HG03520 (cell line): ENCODE measurements around the gene RFX1.
"Not testable (repeated sequence)": the region's sequence is repeated elsewhere in the genome, so short reads cannot be mapped to it uniquely, and the experiment has no call there.

Experiments used
- ATAC-seq: cut with Tn5 transposase; IDR thresholded peaks from one replicate; pipeline ENCODE4 v1.9.1; 2021; ENCODE audit warnings: mild to moderate bottlenecking, moderate library complexity; ENCODE audit not compliant: unreplicated experiment

The RFX1 gene

DNA sequence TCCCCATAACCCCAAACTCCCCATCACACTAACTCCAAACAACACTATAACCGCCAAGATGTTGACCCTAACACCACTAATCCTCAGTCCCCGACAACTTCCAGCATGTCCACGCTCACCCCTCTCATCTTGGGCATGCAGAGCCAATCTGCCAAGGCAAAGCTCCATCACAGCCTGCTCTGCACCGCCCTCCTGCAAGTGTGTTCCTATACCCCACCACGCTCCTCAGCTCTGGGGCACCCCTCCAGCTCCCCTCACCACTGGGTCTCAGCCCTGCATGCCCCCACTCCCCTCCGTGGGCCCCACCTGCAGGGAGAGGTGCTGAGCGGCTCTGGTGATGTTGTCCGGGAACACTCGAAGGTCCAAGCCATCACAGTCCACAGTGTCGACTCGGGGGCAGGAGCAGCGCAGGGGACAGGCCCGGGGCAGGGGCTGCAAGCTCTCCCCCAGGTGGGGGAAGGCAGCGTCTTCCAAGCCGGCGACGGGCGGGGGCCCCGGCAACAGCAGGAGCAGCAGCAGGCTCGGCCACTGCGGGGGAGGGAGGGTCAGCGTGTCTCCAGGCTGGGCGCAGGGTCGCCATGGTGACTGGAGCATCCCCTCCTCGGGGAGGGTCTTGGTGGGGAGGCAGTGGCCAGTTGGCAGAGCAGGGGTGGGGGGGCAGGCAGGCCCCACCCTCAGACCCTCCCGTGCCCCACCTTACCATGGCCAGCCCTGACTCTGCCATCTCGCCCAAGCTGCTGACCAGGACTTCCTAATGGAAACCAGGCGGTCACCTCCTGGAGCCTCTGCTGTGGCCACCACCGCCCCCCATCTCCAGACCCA lies 68.4 kb downstream of the RFX1 start:
- no peak for ATAC-seq

DNA sequence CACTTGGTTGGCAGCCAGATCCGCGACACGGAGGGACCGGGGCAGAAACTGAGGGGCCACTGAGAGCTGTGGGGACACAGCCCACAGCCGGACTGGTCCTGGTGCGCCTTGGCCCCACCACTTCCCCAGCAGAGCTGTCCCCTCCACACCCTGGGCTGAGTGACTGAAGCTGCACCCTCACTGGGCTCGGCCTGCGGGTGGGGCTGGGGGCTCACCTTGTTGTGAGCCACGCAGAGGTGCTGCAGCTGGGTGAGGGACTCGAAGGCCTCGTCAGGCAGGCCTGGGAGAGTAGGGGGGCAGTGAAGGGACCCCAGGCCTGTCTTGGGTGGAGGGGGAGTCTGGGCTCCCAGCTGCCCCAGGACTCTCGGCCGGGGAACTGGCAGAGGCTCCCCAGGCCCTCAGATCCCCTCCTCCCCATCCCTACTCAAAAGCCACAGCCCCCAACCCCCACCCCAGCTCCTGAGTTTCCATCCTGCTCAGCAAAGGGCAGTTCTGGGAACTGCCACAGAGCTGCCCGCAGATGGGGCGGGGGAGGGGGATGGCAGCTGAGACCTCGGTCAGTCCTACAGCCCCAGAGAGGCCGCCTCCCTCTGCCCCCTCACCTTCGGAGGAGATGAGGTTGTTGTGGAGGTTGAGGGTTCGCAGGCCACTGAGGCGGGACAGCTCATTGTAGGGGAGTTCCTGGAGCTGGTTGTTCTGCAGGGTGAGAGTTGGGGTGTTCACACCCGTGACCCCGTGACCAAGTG lies 70.2 kb downstream of the RFX1 start:
- ATAC-seq, result no peak

DNA sequence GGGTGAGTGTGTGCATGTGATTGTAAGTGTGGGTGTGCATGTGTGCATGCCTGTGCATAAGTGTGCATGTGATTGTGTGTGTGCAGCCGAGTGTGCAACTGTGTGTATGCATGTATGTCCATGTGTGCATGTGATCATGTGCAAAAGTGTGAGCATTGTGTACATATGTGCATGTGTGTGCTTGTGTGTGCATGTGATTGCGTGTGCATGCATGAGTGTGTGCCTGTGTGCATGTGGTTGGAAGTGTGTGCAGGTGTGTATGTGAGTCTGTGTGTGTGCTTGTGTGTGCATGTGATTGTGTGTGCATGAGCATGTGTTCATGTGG lies 71.4 kb downstream of the RFX1 start:
- ATAC-seq, result no peak

DNA sequence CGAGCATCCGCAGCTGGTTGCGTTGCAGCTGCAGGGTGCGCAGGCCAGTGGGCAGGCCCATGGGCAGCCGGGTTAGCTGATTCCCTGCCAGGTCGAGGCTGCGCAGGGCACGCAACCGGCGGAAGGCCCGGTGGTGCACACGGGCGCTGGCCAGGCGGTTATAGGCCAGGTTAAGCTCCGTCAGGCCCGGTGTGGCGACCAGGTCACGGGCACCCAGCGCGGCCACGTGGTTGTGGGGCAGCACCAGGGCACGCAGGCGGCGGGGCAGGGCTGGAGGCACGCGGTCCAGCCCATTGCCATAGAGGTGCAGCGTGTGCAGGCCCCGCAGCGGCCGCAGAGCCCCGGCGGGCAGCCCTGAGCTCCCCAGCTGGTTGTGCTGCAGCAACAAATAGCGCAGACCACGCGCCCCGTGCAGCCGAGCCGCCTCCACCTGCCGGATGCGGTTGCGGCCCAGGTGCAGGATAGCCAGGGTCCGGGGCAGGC lies 73.2 kb downstream of the RFX1 start:
- ATAC-seq, result no peak

DNA sequence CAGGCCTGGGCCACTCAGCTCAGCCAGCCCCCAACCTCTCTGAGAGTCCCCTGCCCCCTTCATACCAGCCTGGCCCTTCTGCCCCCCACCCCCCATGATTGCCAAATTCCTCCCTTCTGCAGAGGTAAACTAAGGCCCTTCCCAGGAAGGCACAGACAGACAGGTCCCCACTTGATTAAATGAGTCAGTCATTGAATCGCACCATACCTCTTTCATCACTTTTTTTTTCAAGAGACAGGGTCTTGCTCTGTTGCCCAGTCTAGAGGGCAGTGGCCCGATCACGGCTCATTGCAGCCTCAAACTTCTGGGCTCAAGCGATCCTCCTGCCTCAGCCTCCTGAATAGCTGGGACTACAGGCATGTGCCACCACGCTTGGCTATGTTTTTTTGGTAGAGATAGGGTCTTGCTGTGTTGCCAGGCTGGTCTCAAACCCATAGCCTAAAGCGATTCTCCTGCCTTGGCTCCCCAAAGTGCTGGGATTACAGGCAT lies 73.9 kb downstream of the RFX1 start:
- no peak for ATAC-seq

DNA sequence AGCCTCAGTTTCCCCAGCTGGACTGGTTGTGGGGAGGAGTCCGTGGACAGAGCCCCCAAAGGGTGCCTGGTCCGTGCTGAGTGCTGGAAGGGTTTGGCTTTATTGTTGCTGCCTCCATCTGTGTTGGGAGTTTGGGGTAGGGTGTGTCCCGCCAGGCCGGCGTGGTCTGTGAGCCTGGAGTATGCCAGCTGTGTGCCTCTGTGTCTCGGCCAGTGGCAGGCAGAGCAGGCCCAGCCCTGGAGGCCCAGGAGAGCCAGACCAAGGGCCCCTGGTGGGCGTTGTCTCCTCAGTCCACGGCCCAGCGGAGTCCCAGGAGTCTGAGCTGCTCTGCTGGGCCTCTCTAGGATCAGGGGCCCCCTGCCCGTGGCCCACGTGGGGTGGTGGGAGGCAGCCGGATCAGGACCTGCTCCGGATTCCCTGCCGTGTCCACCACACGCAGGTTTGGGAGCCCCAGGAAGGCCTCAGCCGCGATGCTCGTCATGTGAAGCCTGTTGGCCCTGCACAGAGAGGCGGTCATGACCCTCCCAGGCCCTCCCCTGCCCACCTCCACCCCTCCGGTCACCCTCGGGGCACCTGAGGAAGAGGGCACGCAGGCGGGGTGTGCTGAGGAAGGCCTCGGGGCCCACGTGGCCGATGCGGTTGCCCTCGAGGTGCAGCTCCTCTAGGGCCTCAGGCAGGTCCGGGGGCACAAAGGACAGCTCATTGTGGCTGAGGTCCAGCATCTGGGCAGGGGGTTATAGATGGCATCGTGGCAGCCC lies 74.5 kb downstream of the RFX1 start:
- no peak for ATAC-seq

DNA sequence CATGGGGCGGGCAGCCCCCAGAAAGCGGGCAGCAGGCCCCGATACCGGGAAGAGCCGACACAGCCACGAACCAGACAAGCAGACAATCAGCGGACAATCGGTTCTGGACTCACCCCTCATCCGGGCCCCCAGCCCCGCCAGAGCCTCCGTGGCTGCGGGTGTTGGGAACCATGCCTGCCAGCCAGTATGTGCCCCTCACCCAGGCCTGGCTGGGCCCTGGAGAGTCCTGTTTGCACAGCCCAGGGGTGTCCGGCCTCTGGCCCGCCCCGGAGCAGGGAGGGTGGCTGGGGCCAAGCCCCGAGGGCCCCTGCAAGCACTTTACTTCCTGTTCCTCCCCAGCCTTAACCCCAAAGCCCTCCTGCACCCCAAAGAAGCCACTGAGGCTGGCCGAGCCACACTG lies 75.7 kb downstream of the RFX1 start:
- ATAC-seq, result no peak

DNA sequence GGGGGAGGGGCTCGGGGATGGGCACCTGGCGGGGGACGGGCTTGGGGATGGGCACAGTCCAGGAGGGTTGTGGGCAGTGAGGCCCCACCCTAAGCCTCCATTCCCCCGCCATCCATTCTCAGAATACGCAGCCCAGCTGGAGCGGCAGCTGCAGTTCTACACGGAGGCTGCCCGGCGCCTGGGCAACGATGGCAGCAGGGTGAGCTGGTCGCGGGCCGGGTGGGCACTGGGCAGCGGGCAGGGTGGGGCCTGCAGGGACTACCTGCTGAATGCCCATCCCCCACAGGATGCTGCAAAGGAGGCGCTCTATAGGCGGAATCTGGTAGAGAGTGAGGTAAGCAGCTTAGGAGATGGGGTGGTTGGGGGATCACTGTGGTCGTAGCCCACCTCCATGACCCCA lies 76.2 kb downstream of the RFX1 start:
- ATAC-seq, result no peak

DNA sequence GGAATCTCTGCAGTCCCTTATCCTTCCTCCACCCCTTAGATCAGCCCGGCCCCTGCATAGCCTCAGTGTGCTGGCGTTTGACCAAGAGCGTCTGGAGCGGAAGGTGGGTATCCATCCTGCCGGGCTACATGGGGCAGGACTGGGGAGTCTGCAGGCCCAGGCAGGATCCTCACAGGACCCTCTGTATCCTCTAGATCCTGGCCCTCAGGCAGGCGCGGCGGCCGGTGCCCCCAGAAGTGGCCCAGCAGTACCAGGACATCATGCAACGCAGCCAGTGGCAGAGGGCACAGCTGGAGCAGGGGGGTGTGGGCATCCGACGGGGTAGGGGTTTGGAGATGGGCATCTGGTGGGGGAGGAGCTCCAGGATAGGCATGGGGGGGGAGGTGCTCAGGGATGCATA lies 76.8 kb downstream of the RFX1 start:
- ATAC-seq, result no peak

DNA sequence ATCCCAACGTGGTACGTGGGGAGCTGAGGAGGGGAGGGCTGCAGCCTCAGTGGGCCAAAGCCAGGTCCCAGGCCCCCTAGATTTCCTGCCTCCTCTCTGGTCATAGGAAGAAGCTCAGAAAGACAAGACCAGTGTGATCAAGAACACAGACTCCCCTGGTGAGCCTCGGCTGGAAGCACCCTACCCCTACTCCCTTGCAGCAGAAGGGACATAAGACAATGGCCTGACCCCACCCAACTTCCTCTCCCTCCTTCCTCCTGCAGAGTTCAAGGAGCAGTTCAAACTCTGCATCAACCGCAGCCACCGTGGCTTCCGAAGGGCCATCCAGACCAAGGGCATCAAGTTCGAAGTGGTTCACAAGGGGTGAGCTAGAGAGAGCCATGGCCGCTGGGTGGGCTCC lies 79.4 kb downstream of the RFX1 start:
- ATAC-seq, result no peak

DNA sequence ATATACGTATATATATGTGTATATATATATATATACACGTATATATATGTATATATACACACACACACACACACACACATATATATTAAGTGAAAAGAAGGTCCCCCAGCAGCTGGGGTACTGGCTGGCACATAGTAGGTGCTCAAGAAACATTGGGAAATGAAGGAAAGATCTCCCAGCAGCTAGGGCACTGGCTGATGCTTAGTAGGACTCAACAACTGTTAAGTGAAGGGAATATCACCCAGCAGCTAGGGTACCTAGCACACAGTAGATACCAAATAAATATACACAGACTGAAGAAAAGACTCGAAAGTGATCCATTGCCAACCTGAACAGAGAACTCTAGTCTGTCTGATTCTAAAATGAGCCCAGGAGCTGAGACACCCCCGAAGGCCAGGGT lies 80.1 kb downstream of the RFX1 start:
- ATAC-seq, result no peak

DNA sequence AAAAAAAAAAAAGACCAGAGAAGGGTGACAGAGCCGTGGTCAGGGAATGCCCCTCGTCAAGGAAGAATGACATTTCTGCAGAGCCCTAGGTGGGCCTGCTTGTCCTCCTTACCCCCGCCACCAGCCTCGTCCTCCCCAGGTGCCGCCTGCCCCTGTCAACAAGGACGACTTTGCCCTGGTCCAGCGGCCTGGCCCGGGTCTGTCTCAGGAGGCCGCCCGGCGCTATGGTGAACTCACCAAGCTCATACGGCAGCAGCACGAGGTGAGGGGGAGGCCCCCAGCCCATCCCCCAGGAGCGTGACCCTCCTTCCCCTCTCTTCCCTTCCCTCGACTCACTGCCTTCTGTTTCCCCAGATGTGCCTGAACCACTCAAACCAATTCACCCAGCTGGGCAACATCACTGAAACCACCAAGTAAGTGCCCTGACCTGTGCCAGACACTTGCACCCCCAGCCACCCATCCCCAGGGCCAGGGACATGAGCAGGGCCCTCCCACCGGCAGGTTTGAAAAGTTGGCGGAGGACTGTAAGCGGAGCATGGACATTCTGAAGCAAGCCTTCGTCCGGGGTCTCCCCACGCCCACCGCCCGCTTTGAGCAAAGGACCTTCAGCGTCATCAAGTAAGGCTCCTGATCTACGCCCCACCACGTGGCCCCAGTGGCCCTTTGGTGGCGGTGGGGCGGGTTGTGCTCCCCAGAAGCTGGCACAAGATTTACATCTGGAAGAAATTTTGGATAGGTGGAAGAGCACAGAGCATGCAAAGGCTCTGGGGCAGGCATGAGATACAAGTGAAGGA lies 82.7 kb downstream of the RFX1 start:
- no peak for ATAC-seq

DNA sequence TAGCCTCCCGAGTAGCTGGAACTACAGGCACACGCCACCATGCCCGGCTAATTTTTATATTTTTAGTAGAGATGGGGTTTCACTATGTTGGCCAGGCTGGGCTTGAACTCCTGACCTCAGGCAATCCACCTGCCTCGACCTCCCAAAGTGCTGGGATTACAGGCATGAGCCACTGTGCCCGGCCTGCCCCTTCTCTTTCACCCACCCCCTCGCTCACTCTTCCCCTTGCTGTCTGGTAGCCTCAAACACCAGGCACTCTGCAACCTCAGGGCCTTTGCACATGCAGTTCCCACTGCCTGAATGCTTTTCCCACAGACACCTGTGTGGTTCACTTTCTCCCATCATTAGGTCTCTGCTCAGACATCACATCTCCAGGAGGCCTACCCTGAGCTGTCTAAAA lies 84.0 kb downstream of the RFX1 start:
- ATAC-seq, result not testable (repeated sequence)

DNA sequence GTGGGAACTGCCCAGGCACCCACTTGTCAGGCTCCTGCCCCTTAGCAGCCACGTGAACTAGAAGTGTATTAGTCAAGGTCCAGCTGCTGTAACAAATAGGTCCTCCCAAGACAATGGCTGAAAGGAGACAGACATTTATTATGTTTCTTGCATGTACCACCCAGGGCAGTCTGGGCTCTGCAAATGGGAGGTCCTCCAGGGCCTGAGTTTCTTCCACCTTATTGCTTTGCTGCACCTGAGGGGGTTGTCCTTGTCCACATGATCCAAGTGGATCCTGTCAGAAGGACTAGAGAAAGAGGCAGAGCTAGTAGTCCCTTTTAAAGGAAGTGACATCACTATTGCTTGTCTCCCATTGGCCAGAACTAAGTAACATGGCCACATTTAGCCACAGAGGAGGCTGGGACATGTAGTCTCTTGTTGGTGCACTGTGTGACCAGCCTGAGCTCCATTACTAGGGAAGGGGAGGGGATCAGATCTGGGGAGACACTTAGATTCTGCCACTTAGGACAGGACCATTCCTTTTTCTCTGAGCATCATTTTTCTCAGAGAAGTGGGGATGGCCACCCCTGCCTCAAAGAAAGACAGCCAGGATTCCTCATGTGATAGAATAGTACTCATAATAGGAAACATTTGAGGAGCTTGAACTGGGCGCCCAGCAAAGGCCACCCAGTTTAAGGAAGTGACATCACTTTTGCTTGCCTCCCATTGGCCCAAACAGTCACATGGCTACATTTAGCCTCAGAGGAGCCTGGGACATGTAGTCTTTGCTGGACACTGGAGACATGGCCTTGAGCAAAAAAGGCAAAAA lies 85.0 kb downstream of the RFX1 start:
- no peak for ATAC-seq

DNA sequence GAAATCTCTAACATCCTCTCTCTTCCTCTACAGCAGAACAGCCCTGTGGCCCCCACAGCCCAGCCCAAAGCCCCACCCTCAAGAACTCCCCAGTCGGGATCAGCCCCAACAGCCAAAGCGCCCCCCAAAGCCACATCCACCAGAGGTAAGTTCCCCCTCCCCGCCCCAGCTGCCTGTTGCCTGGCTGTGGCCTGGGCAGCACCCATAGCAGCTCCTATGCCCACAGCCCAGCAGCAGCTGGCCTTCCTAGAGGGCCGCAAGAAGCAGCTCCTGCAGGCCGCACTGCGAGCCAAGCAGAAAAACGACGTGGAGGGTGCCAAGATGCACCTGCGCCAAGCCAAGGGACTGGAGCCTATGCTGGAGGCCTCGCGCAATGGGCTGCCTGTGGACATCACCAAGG lies 85.6 kb downstream of the RFX1 start:
- no peak for ATAC-seq

DNA sequence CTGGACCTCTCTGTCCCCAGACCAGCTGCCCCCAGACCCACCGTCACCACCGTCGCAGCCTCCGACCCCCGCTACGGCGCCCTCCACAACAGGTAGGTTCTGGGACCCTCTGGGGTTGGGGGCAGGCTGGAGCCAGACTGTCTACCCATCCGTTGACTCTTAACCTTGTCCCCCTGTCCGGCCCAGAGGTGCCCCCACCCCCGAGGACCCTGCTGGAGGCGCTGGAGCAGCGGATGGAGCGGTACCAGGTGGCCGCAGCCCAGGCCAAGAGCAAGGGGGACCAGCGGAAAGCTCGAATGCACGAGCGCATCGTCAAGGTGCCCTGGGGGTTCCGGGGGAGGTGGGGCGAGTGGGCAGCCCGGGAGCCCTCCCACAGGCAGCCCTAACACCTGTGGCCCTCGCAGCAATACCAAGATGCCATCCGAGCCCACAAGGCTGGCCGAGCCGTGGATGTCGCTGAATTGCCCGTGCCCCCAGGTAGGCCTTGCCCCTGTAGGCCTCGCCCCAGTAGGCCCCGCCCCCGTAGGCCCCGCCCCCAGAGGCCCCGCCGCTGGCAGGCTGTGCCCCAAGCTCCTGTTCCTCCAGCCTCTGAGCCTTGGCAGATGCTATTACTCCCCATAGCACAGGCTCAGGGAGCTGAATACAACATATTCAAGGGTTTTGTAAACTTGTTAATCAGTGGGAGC lies 87.3 kb downstream of the RFX1 start:
- ATAC-seq, result no peak

DNA sequence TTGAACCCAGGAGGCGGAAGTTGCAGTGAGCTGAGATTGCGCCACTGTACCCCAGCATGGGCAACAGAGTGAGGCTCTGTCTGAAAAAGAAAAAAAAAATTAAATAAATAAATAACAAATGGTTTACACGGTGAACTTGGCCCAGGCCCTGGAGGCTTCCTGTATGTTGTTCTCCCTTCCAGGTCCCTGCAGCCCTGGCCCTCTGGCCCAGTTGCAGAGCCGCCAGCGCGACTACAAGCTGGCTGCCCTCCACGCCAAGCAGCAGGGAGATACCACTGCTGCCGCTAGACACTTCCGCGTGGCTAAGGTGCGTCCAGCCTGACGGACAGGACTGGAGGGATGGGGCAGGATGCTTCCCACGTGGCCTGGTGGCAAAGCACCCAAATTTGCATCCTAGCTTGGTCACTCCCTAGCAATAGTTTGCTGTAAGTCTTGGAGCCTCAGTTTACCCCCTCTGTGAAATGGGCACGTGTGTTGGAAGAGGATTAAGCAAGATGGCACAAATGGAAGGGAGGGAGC lies 88.2 kb downstream of the RFX1 start:
- no peak for ATAC-seq

DNA sequence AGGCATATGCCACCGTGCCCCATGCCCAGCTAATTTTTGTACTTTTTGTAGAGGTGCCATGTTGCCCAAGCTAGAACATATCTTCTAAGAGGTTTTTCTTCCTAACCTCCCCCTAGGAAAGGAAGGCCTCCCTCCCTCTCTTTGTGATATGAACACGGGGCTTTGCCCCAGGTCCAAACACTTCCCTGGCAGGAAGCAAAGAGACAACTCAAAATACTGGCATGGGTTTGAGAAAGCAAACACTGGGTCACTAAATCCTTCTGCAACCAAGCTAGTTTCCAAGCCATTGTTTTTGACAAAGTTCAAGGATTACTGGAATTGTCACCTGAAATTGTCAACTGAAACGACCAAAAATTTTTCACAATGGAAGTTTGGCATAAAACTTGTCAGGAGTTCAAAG lies 91.3 kb downstream of the RFX1 start:
- no peak for ATAC-seq

DNA sequence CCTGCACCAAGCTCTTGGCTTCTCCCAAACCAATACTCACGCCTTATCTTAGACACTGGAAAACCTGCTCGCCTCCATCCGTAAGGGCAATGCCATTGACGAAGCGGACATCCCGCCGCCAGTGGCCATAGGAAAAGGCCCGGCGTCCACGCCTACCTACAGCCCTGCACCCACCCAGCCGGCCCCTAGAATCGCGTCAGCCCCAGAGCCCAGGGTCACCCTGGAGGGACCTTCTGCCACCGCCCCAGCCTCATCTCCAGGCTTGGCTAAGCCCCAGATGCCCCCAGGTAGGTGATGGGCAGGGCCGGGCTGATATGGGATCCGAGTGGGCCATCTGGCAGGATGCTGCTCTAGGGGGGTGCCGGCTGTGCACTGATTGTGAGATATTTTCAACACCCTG lies 92.8 kb downstream of the RFX1 start:
- ATAC-seq, result no peak
